Measurements from ENCODE around the gene TM9SF4. TPM values are rescaled to one million over a fixed set of nuclear protein-coding genes. Genes with fewer than 3 reads are reported as not detected.

Gene TM9SF4
- polyA plus RNA-seq, result 27.8 and 31.2 TPM in 2 replicates

GRCh38 chr20:32109392-32110172 is at the start of gene TM9SF4:
TM9SF4 (plus strand) TSS chr20:32109714; CDS start chr20:32109741, 27 bp downstream.

GRCh38 chr20:32207626-32208498 is 98.3 kb downstream of the TM9SF4 start, which contains the start of the genes PLAGL2 and POFUT1:
PLAGL2 (minus strand) TSS chr20:32207743; CDS start chr20:32202178, 5,565 bp downstream.
POFUT1 (plus strand) TSS chr20:32207880; CDS start chr20:32207942, 62 bp downstream.

Other genes starting within 250 kb of the TM9SF4 start
- not detected in 2 replicates for gene DUSP15, start 239.2 kb upstream of the TM9SF4 start, polyA plus RNA-seq
- 0.14 TPM in 1 of 2 replicates, not detected in the other for gene TTLL9, start 239.1 kb upstream of the TM9SF4 start, polyA plus RNA-seq
- 26.0 and 32.6 TPM in 2 replicates for gene PDRG1, start 157.7 kb upstream of the TM9SF4 start, polyA plus RNA-seq
- gene XKR7, start 141.6 kb upstream of the TM9SF4 start, polyA plus RNA-seq, result 0.04 and 0.35 TPM in 2 replicates
- 0.13 TPM in 1 of 2 replicates, not detected in the other for gene CCM2L, start 99.3 kb upstream of the TM9SF4 start, polyA plus RNA-seq
- gene HCK, start 57.5 kb upstream of the TM9SF4 start, polyA plus RNA-seq, result not detected in 2 replicates
- gene PLAGL2, start 98.0 kb downstream of the TM9SF4 start, polyA plus RNA-seq, result 0.24 and 0.28 TPM in 2 replicates
- 1.7 and 2.1 TPM in 2 replicates for gene POFUT1, start 98.2 kb downstream of the TM9SF4 start, polyA plus RNA-seq
- 14.4 TPM in 2 replicates for gene KIF3B, start 167.9 kb downstream of the TM9SF4 start, polyA plus RNA-seq
- gene ASXL1, start 248.6 kb downstream of the TM9SF4 start, polyA plus RNA-seq, result 2.5 and 4.8 TPM in 2 replicates

Data from Purkinje cell (primary cell).